Stimulated activated CD4-positive, alpha-beta T cell treated with anti-CD3 and anti-CD28 coated beads, Interleukin-2, amount 100 ng/mL, for 48 hours (primary cell): ENCODE data around the gene TPSAB1.

ENCODE experiments used
- DNase-seq, 2 donors: peaks; one replicate each; pipeline ENCODE4 v3.0.0-alpha.2; 2020

The TPSAB1 gene

DNA sequence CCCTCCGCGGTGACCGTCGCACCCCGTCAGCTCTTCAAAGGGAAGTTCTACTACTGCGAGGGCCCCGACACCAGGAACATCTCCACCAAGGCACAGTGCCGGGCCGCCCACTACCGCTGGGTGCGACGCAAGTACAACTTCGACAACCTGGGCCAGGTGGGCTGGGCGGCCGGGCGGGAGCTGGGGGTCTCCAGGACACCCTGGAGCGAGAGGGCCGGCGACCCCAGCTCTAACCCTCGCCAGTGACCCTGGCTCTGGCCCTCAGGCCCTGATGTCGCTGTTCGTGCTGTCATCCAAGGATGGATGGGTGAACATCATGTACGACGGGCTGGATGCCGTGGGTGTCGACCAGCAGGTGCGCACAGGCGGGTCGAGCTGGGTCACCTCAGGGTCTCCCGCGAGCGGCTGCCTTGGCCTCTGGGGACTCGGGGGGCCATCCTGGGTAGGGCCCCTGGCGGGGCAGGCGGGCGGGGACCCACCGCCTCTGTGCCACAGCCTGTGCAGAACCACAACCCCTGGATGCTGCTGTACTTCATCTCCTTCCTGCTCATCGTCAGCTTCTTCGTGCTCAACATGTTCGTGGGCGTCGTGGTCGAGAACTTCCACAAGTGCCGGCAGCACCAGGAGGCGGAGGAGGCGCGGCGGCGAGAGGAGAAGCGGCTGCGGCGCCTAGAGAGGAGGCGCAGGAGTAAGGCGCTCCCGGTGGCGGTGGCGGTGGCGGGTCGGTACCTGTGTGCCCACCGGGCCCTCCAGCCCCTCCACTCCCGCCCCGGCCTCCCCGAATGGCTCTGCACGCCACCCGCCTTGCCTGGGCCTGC lies 28.8 kb upstream of the TPSAB1 start:
- DNase-seq = no peak

DNA sequence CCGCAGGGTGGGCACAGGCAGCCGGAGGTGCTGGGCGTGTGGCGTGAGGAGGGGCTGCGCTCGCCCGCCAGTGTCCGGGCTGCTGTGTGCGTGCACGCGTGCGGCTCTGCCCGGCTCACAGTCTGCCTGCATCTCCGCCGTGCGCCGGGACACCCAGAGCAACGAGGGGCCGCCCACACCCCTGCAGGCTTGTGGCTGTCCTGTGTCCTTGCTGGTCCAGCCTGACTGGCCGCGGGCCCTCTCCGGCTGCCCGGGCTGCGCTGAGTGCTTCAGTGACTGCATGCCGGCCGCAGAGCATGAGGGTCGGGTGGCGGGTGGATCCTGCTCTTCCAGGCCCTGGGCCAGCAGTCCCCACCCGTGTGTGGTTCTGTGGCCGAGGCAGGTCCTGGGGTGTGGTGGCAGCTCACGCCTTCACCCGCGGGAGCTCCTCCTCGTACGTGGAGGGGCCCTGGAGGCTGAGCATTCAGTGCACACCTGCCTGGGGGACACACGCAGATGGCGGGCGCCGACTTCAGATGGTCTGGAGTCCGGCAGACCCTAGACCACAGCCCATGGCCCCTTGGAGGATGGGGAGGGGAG lies 27.8 kb upstream of the TPSAB1 start:
- DNase-seq = no peak

GRCh38 chr16:1213231-1213630 lies 27.3 kb upstream of the TPSAB1 start:
- no peak for DNase-seq

DNA sequence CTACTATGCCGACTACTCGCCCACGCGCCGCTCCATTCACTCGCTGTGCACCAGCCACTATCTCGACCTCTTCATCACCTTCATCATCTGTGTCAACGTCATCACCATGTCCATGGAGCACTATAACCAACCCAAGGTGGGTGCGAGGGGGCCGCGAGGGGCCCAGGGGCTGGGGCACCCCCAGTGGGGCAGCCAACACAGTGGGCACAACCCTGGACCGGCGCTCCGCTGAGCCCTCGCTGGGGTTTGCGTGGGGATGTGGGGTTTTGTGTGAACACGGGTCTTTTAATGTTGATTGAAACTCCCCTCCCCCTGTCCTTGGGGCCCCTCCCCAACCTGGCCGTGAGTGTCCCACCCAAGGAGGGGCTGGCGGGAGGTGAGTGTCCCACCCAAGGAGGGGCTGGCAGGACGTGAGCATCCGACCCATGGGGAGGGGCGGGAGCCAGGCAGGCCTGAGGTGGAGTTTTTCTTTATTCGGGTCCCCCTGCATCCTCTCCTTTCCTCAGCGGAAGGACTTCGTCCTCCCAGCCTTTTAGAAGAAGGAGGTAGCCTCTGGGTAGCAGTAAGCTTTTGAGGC lies 26.6 kb upstream of the TPSAB1 start:
- DNase-seq = no peak

DNA sequence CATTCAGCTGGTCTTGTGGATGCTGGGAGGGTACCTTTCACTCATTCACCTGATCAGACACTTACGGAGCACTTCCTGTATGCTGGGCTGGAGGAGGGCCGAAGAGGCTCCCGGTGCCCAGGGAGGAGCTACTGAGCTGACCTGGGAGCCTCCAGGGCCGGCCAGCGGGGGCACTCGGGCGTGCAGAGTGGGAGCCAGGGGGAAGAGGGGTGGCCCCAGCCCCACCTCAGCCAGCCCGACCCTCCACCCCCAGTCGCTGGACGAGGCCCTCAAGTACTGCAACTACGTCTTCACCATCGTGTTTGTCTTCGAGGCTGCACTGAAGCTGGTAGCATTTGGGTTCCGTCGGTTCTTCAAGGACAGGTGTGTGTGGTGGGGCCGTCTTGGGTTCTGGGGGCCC lies 25.8 kb upstream of the TPSAB1 start:
- no peak for DNase-seq

- no peak for DNase-seq
Measured at GRCh38 chr16:1215574-1216295, 24.8 kb upstream of the TPSAB1 start.

DNA sequence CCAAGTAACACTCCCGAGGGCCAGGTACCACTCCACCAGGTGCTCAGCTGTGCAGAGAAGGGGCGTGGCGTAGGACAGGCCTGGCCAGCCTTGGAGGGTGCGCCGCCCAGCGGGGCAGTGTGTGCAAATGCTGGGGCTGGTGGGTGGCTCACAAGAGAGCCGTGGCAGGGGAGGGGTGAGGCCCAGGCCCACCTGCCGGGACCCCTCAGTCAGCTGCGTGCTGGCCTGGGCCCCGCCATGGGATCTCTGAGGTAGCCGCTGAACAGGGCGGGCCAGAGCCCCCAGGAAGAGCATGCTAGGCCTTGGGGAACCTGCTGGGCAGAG lies 24.2 kb upstream of the TPSAB1 start:
- DNase-seq = no peak

GRCh38 chr16:1216681-1217400 lies 23.7 kb upstream of the TPSAB1 start:
- DNase-seq = no peak

GRCh38 chr16:1217526-1217925 lies 23.0 kb upstream of the TPSAB1 start:
- DNase-seq = no peak

DNA sequence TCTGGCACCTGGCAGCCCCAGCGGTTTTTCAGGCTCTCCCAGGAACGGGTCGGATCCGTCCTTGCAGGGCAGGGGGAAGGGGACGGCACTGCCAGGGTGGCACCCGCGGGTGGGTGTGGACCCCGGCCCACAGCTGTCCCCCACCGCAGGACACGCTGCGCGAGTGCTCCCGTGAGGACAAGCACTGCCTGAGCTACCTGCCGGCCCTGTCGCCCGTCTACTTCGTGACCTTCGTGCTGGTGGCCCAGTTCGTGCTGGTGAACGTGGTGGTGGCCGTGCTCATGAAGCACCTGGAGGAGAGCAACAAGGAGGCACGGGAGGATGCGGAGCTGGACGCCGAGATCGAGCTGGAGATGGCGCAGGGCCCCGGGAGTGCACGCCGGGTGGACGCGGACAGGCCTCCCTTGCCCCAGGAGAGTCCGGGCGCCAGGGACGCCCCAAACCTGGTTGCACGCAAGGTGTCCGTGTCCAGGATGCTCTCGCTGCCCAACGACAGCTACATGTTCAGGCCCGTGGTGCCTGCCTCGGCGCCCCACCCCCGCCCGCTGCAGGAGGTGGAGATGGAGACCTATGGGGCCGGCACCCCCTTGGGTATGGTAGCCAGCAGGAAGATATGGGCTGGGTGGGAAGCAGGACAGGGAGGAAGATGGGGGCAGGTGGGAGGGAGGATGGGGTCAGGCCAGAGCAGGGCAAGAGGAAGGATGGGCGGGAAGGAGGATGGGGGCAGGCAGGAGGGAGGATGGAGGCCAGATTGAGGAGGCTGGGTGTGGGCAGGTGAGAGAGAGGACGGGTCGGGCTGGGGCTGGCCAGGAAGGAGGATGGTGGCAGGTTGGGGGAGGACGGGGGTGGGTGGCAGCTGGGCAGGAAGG lies 22.2 kb upstream of the TPSAB1 start:
- no peak for DNase-seq

DNA sequence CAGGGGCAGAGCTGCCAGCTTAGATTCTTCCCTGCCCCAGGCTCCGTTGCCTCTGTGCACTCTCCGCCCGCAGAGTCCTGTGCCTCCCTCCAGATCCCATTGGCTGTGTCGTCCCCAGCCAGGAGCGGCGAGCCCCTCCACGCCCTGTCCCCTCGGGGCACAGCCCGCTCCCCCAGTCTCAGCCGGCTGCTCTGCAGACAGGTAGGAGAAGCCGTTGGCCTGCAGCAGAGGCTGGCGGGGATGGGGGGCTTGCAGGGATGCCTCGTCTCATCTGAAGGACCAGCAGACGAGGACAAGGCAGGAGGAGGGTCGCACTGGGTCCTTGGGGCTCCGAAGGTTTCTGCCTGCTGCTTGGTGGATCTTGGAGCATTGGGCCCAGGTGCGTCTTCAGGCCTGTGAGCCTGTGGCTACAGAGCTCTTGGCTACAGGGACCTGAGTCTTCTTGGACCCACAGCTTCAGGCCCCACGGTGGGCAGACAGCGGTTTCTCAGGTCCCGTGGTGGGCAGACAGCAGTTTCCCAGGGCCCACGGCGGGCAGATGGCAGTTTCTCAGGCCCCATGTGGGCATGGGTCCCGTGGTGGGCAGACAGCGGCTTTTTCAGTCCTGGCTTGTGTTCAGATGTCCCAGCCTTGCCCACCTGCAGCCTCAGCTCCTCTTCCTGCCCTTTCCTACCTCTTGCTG lies 21.4 kb upstream of the TPSAB1 start:
- no peak for DNase-seq

DNA sequence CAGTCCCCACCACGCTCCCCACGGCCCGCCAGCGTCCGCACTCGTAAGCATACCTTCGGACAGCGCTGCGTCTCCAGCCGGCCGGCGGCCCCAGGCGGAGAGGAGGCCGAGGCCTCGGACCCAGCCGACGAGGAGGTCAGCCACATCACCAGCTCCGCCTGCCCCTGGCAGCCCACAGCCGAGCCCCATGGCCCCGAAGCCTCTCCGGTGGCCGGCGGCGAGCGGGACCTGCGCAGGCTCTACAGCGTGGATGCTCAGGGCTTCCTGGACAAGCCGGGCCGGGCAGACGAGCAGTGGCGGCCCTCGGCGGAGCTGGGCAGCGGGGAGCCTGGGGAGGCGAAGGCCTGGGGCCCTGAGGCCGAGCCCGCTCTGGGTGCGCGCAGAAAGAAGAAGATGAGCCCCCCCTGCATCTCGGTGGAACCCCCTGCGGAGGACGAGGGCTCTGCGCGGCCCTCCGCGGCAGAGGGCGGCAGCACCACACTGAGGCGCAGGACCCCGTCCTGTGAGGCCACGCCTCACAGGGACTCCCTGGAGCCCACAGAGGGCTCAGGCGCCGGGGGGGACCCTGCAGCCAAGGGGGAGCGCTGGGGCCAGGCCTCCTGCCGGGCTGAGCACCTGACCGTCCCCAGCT lies 20.3 kb upstream of the TPSAB1 start:
- DNase-seq = no peak

DNA sequence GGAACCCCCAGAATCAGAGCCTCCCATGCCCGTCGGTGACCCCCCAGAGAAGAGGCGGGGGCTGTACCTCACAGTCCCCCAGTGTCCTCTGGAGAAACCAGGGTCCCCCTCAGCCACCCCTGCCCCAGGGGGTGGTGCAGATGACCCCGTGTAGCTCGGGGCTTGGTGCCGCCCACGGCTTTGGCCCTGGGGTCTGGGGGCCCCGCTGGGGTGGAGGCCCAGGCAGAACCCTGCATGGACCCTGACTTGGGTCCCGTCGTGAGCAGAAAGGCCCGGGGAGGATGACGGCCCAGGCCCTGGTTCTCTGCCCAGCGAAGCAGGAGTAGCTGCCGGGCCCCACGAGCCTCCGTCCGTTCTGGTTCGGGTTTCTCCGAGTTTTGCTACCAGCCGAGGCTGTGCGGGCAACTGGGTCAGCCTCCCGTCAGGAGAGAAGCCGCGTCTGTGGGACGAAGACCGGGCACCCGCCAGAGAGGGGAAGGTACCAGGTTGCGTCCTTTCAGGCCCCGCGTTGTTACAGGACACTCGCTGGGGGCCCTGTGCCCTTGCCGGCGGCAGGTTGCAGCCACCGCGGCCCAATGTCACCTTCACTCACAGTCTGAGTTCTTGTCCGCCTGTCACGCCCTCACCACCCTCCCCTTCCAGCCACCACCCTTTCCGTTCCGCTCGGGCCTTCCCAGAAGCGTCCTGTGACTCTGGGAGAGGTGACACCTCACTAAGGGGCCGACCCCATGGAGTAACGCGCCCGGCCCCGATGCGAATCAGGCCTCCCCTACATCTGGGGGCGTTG lies 19.5 kb upstream of the TPSAB1 start:
- no peak for DNase-seq

DNA sequence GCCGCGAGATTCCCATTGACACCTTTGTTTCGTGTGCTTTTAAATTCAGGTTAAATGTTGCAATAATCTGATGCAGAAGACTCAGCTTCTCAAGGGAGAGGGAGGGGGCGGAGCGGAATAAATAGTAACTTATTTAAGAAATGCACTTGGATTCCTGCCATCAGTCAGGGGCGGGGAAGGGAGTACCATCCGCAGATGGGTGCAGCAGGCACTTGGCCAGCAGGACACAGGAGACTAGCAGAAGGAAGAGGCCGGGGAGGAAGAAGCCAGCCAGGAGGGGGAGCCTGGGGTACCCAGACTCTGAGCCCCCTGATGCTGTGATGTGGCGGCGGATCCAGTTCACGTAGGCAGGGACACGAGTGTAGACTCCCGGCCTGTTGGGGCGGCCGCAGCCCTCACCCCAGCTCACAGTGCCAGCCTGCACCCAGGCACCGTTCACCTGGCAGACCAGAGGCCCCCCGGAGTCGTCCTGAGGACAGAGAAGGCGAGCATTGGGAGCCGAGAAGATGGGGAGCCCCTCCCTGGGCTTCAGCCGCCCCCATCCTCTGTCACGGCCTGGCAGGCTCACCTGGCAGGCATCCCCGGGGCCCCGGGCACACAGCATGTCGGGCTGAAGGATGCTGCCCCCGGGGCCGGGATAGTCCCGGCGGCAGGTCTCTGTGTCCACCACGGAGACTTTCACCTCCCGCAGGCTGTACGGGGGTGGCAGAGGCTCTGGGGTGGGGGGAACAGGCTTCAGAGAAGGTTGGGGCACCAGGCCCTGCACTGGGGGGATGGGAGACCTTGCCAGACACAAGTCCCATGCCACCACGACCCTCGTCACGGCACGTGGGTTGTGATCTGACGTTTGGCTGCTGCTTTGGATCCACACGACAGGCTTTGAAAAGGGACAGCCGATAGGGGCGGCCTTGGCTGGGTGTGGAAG lies 18.6 kb upstream of the TPSAB1 start:
- DNase-seq = no peak

GRCh38 chr16:1222553-1223354 lies 17.8 kb upstream of the TPSAB1 start:
- no peak for DNase-seq

DNA sequence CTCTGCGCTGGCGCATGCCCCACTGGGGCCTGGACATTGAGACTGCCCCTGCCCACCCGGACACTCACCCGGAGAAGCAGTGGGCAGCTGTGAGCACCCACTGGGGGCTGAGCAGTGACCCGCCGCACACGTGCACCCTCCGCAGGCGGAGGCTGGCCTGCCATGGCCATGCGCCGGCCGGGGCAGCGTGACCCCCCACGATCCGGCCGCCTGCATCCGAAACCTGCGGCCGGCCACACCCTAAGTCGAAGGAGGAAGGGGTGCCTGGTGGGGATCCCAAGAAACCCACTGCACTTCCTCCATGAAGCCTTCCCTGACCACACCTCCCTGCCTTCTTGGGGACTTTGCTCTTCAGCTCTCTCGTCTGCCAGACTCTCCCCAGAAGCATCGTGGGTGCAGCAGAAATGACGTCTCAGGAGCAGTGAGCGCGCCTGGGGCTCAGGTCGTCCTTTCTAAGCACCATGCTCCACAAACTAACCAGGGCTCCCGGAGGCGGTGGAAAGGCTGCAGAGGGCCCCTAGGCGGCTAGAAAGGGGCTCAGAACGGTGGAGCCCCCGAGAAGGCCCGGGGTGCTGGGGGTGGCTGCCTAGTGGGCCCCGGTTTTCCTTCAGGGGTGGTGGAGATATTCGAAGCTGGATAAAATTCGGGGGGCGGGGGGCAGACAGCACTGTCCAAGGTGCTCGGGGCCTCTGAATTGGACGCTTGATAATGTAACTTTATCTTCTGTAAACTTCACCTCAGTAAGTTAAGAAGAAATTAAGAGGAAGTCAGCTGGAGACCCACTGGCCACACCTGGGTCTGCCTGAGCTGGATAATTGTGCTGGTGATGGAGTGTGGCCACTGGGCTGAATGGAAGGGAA lies 16.9 kb upstream of the TPSAB1 start:
- DNase-seq = no peak

DNA sequence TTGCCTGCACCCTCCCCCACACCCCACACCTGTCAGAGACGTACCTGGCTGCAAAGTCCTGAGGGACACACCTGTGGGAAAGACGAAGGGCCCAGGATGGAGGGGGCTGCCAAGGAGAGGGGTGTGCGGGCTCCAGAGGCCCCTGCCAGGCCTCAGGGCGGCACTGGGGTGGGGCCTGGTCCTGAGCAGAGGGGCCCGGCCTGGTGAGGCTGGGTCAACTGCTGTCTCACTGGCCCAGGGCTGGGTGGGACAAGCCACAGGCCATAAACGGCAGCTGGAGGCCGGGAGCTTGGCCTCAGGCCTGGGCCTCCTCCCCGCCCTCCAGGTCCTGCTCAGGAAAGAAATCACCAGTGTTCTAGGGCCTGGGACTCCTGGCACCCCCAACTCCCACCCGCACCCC lies 15.9 kb upstream of the TPSAB1 start:
- DNase-seq = no peak
